ENCODE data around the gene WDR46. TPM values are rescaled to one million over a fixed set of nuclear protein-coding genes. Genes with fewer than 3 reads are reported as not detected.

WDR46 gene
- total RNA-seq = 88.8 and 89.3 TPM in 2 replicates

GRCh38 chr6:33288921-33289783 is at the start of gene WDR46, which contains the start of gene PFDN6:
Gene WDR46 (minus strand): TSS chr6:33289239. CDS start chr6:33289170, 69 bp downstream.
Gene PFDN6 (plus strand): TSS chr6:33289601. CDS start chr6:33289857, 256 bp downstream.

GRCh38 chr6:33317669-33318425 is 28.8 kb upstream of the WDR46 start, which contains the start of gene ZBTB22:
Gene ZBTB22 (minus strand): TSS chr6:33317744. CDS start chr6:33316916, 828 bp downstream.

GRCh38 chr6:33313709-33314514 is 24.9 kb upstream of the WDR46 start, which contains the start of gene TAPBP:
Gene TAPBP (minus strand): TSS chr6:33314078. CDS start chr6:33314041, 37 bp downstream.

GRCh38 chr6:33298773-33299236 is 9.8 kb upstream of the WDR46 start, which contains the start of gene RGL2:
Gene RGL2 (minus strand): TSS chr6:33298942. CDS start chr6:33298610, 332 bp downstream.

GRCh38 chr6:33276864-33277662 is 12.0 kb downstream of the WDR46 start, which contains the start of gene B3GALT4:
Gene B3GALT4 (plus strand): TSS chr6:33277123. CDS start chr6:33277420, 297 bp downstream.

GRCh38 chr6:33271468-33272274 is 17.4 kb downstream of the WDR46 start, which contains the start of the genes RPS18 and VPS52:
Gene RPS18 (plus strand): TSS chr6:33272075. CDS start chr6:33272120, 45 bp downstream.
Gene VPS52 (minus strand): TSS chr6:33271876. CDS start chr6:33271675, 201 bp downstream.

Other genes with a start within 250 kb of the WDR46 start
- gene HLA-DPA1, start 215.6 kb downstream of the WDR46 start, total RNA-seq = 2.8 TPM in 1 of 2 replicates, not detected in the other
- gene HLA-DPB1, start 213.2 kb downstream of the WDR46 start, total RNA-seq = 2.3 and 15.9 TPM in 2 replicates
- gene COL11A2, start 96.8 kb downstream of the WDR46 start, total RNA-seq = 0.14 and 0.46 TPM in 2 replicates
- 20.8 and 23.5 TPM in 2 replicates for gene RXRB, start 88.6 kb downstream of the WDR46 start, total RNA-seq
- gene SLC39A7, start 88.4 kb downstream of the WDR46 start, total RNA-seq = 169 and 203 TPM in 2 replicates
- 4.8 and 7.4 TPM in 2 replicates for gene HSD17B8, start 84.6 kb downstream of the WDR46 start, total RNA-seq
- gene RING1, start 80.7 kb downstream of the WDR46 start, total RNA-seq = 26.2 and 38.6 TPM in 2 replicates
- 36.6 and 36.8 TPM in 2 replicates for gene VPS52, start 17.4 kb downstream of the WDR46 start, total RNA-seq
- gene RPS18, start 17.2 kb downstream of the WDR46 start, total RNA-seq = 7,769 and 8,323 TPM in 2 replicates
- gene B3GALT4, start 12.1 kb downstream of the WDR46 start, total RNA-seq = 7.1 and 8.8 TPM in 2 replicates
- gene PFDN6, start 362 bp upstream of the WDR46 start, total RNA-seq = 46.4 and 56.6 TPM in 2 replicates
- gene RGL2, start 9.7 kb upstream of the WDR46 start, total RNA-seq = 11.4 and 17.9 TPM in 2 replicates
- gene TAPBP, start 24.8 kb upstream of the WDR46 start, total RNA-seq = 44.2 and 51.1 TPM in 2 replicates
- gene ZBTB22, start 28.5 kb upstream of the WDR46 start, total RNA-seq = 18.6 and 20.2 TPM in 2 replicates
- 48.2 and 53.4 TPM in 2 replicates for gene DAXX, start 33.7 kb upstream of the WDR46 start, total RNA-seq
- 1.3 and 1.4 TPM in 2 replicates for gene KIFC1, start 102.6 kb upstream of the WDR46 start, total RNA-seq
- gene PHF1, start 121.8 kb upstream of the WDR46 start, total RNA-seq = 17.1 and 20.0 TPM in 2 replicates
- gene CUTA, start 128.9 kb upstream of the WDR46 start, total RNA-seq = 145 and 158 TPM in 2 replicates
- 1.7 and 3.9 TPM in 2 replicates for gene SYNGAP1, start 130.8 kb upstream of the WDR46 start, total RNA-seq
- 2.8 and 4.1 TPM in 2 replicates for gene ZBTB9, start 165.3 kb upstream of the WDR46 start, total RNA-seq

Data from smooth muscle cell of bladder (primary cell).